HEK293 (cell line): ENCODE measurements around the gene CCDC190.

Experiments
- KLF7 ChIP-seq: fragments of 450-650 bp; formaldehyde crosslinking; IDR thresholded peaks from 2 replicates; pipeline ENCODE4 v1.5.1; 2016; ENCODE audit warnings: missing biosample characterization, missing genetic modification characterization, borderline replicate concordance
- PBX3 ChIP-seq: sonication (generic); formaldehyde crosslinking; IDR thresholded peaks from 2 replicates; pipeline ENCODE4 v1.8.1; 2022; ENCODE audit warnings: mild to moderate bottlenecking, moderate library complexity, missing genetic modification reagents
- TRIM28 ChIP-seq: IDR thresholded peaks from 2 replicates; pipeline ENCODE4 v1.6.1; 2011; ENCODE audit warnings: low read length, control low read depth, borderline replicate concordance
- ZNF280D ChIP-seq: fragments of 450-650 bp; formaldehyde crosslinking; IDR thresholded peaks from 2 replicates; pipeline ENCODE4 v1.5.1; 2016; ENCODE audit warnings: missing biosample characterization, missing genetic modification characterization
- ZNF521 ChIP-seq: fragments of 450-650 bp; formaldehyde crosslinking; IDR thresholded peaks from 2 replicates; pipeline ENCODE4 v1.5.1; 2017; ENCODE audit warnings: missing biosample characterization, mild to moderate bottlenecking, missing genetic modification characterization
- ZNF571 ChIP-seq: fragments of 450-650 bp; formaldehyde crosslinking; IDR thresholded peaks from 2 replicates; pipeline ENCODE4 v1.5.0; 2017; ENCODE audit warnings: missing biosample characterization, missing genetic modification characterization
- ZNF626 ChIP-seq: fragments of 450-650 bp; sonication (Bioruptor Pico); formaldehyde crosslinking; IDR thresholded peaks from 2 replicates; pipeline ENCODE4 v1.5.1; 2018; ENCODE audit warnings: missing biosample characterization, missing genetic modification characterization, inconsistent platforms
- TF ChIP-seq, protein P1 (sequence below): fragments of 450-650 bp; formaldehyde crosslinking; IDR thresholded peaks from 2 replicates; pipeline ENCODE4 v1.5.1; 2016; ENCODE audit warnings: missing biosample characterization, missing genetic modification characterization
- TF ChIP-seq, protein P2 (sequence below): fragments of 450-650 bp; formaldehyde crosslinking; IDR thresholded peaks from 2 replicates; pipeline ENCODE4 v1.5.1; 2017; ENCODE audit warnings: missing biosample characterization, missing genetic modification characterization

- TF ChIP-seq TRIM28: no peak
- TF ChIP-seq ZNF626: no peak
- no peak for TF ChIP-seq ZNF571 (tag by site-specific recombination)
- no peak for TF ChIP-seq ZNF521 (tag by site-specific recombination)
- TF ChIP-seq, protein P1, sequence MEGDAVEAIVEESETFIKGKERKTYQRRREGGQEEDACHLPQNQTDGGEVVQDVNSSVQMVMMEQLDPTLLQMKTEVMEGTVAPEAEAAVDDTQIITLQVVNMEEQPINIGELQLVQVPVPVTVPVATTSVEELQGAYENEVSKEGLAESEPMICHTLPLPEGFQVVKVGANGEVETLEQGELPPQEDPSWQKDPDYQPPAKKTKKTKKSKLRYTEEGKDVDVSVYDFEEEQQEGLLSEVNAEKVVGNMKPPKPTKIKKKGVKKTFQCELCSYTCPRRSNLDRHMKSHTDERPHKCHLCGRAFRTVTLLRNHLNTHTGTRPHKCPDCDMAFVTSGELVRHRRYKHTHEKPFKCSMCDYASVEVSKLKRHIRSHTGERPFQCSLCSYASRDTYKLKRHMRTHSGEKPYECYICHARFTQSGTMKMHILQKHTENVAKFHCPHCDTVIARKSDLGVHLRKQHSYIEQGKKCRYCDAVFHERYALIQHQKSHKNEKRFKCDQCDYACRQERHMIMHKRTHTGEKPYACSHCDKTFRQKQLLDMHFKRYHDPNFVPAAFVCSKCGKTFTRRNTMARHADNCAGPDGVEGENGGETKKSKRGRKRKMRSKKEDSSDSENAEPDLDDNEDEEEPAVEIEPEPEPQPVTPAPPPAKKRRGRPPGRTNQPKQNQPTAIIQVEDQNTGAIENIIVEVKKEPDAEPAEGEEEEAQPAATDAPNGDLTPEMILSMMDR: no peak
- TF ChIP-seq KLF7 (tag by site-specific recombination): no peak
- no peak for TF ChIP-seq ZNF280D
- no peak for TF ChIP-seq PBX3 (CRISPR knock-in tag)
- TF ChIP-seq, protein P2, sequence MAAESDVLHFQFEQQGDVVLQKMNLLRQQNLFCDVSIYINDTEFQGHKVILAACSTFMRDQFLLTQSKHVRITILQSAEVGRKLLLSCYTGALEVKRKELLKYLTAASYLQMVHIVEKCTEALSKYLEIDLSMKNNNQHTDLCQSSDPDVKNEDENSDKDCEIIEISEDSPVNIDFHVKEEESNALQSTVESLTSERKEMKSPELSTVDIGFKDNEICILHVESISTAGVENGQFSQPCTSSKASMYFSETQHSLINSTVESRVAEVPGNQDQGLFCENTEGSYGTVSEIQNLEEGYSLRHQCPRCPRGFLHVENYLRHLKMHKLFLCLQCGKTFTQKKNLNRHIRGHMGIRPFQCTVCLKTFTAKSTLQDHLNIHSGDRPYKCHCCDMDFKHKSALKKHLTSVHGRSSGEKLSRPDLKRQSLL (tag by site-specific recombination): no peak
Measured at GRCh38 chr1:162829268-162829667, 31.7 kb downstream of the CCDC190 start.
